Activated CD4-positive, alpha-beta memory T cell treated with anti-CD3 and anti-CD28 coated beads for 36 hours (primary cell): ENCODE data around the gene CNTN5. TPM values are rescaled to one million over a fixed set of nuclear protein-coding genes. Genes with fewer than 3 reads are reported as not detected.

Source experiments
- CTCF ChIA-PET: fragments of 350-600 bp; sonication (Branson Sonifier 250); formaldehyde crosslinking; loops from one replicate; lab custom pipeline; 2021; ENCODE audit warnings: antibody characterized with exemption, inconsistent platforms; lab: Charles Lee
- POLR2A ChIA-PET: fragments of 350-600 bp; sonication (Branson Sonifier 250); formaldehyde crosslinking; loops from one replicate; lab custom pipeline; 2021; ENCODE audit warnings: antibody characterized with exemption; lab: Charles Lee
- DNase-seq: peaks from one replicate; pipeline ENCODE4 v3.0.0-alpha.2; 2020
- H3K27ac Mint-ChIP-seq: one replicate; pipeline ENCODE4 v1.8.0; 2021; ENCODE audit warnings: mixed read lengths
- H3K27me3 Mint-ChIP-seq: one replicate; pipeline ENCODE4 v1.8.0; 2021; ENCODE audit warnings: mixed read lengths
- H3K36me3 Mint-ChIP-seq: one replicate; pipeline ENCODE4 v1.8.0; 2021; ENCODE audit warnings: mixed read lengths
- H3K4me1 Mint-ChIP-seq: one replicate; pipeline ENCODE4 v1.8.0; 2021; ENCODE audit warnings: low read depth, mixed read lengths
- H3K4me3 Mint-ChIP-seq: one replicate; pipeline ENCODE4 v1.8.0; 2021; ENCODE audit warnings: mild to moderate bottlenecking, mixed read lengths
- H3K9me3 Mint-ChIP-seq: one replicate; pipeline ENCODE4 v1.8.0; 2021; ENCODE audit warnings: mixed read lengths
- intact Hi-C: fragments of 100-400 bp; cut with micrococcal nuclease; formaldehyde crosslinking; loops from one replicate; pipeline ENCODE4 v1.15.1; 2023
- total RNA-seq, 2 experiments: library from RNA; stranded (reverse); gene quantifications; one replicate each; pipeline ENCODE4 v1.2.3, GENCODE V29; 2021

The CNTN5 gene
- total RNA-seq, 2 experiments from 2014 or later: not detected

DNA sequence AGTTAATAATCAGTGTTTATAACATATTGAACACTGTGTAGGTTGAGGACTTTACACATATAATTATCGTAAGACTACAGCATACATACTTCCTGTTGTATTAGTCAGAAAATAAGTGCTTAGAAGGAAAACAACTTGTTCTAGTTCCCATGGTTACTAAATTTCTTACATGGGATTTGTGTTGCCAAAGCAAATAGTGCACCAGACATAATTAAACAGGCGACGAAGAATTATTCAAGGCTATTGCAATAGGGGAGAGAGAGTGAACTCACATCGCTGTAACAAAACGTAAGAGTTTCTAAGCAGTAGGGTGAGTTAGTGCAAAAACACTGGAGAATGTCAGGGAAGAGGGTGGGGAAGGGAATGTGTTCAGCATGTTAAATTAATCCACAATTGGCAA, 347.8 kb downstream of the CNTN5 start:
- intact Hi-C loops: no loop called here

DNA sequence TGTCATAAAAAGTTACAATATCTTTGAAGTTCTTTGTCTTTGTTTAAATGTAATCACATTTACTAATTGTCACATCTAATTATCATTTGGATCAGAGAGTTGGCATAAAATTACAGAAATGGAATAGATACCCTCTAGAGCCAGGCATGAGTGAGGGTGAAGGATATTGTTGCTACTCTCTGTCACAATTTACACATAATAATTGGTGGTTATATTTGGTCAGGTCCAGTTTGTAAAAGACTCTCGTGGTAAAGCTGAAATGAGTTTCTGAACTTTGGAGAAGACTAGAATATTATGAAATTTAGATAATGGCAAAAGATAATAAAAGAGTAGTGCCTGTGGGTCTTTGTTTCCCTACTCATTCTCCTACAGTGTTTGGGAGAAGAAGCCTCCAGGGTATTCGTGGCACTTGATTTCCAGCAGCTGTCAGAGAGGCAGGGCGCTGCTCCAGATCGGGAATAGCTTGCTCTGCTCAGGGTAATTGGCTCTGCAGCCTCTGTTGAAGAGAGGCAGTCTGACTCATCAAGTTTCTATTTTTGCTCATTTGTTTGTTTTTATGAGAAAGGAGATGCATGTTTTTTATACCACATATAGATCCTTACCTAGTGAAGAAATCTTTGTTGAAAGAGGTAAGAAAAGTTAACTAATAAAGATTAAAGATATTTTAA, 349.9 kb downstream of the CNTN5 start:
- intact Hi-C loops: no loop called here
- Mint-ChIP-seq H3K4me3 (no peak overlapping the region), H3K4me1 (no peaks in the 10 kb centered on the region), H3K27me3 (no peaks in the 10 kb centered on the region), H3K9me3 (peaks cover 7% of the 10 kb centered on the region), H3K36me3 (no peaks in the 10 kb centered on the region), H3K27ac (no peak overlapping the region)
- DNase-seq: no peak
- ChIA-PET CTCF (no interaction called here), POLR2A (no interaction called here)

More for the DNA sequence above, 347.8 kb downstream of the CNTN5 start:
- no peaks in the 10 kb centered on the region for H3K27me3 Mint-ChIP-seq
- no peaks in the 10 kb centered on the region for H3K36me3 Mint-ChIP-seq
- no peak overlapping the region for H3K27ac Mint-ChIP-seq
- peaks cover 6% of the 10 kb centered on the region for H3K9me3 Mint-ChIP-seq
- H3K4me1 Mint-ChIP-seq: no peaks in the 10 kb centered on the region
- ChIA-PET CTCF (no interaction called here), POLR2A (no interaction called here)
- no peak overlapping the region for H3K4me3 Mint-ChIP-seq
- no peak for DNase-seq

DNA sequence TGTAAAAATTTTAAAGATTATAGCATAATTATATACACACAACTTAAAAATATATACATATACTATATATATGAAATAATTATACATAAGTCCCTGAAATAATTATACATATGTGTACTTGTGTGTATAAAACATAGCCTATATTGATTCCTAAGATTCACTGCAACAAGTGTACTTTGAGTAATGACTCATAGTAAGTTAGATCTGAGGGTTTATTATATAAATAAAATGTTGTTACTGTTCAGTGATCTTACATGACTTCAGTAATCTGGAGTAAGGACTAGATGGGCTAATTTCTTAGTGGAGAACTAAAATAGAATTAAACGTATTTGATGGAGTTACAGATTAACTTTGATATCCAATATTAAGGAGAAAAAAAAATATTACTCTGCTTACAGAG, 350.5 kb downstream of the CNTN5 start:
- intact Hi-C loops: no loop called here
- CTCF ChIA-PET: no interaction called here

DNA sequence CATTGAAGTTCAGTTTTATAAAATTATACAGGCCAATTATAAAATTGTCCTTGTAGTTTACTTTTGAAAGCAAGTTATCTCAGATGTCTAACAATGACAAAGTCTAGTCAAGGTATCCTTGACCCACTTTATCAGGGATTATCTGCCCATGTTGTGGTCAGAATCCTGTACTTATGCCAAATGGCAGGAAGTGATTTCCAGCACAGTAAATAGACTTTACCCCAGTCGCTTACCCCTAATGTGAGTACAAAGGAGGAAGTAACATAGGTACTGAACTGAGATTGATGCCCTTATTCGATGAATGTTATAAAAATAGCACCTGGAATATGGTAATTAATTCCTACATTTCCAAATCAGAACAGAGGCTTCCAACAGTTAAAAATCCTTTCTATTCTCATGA, 355.7 kb downstream of the CNTN5 start:
- Mint-ChIP-seq H3K4me1 (no peaks in the 10 kb centered on the region), H3K27me3 (no peaks in the 10 kb centered on the region), H3K36me3 (no peaks in the 10 kb centered on the region), H3K27ac (no peak overlapping the region), H3K4me3 (no peak overlapping the region), H3K9me3 (peaks cover 7% of the 10 kb centered on the region)
- intact Hi-C loops: no loop called here
- DNase-seq: no peak
- POLR2A ChIA-PET: no interaction called here
- CTCF ChIA-PET: no interaction called here

More for the DNA sequence above, 350.5 kb downstream of the CNTN5 start:
- DNase-seq: no peak
- Mint-ChIP-seq H3K4me3 (no peak overlapping the region), H3K36me3 (no peaks in the 10 kb centered on the region), H3K27me3 (no peaks in the 10 kb centered on the region), H3K9me3 (peaks cover 7% of the 10 kb centered on the region), H3K27ac (no peak overlapping the region), H3K4me1 (no peaks in the 10 kb centered on the region)
- POLR2A ChIA-PET: no interaction called here

DNA sequence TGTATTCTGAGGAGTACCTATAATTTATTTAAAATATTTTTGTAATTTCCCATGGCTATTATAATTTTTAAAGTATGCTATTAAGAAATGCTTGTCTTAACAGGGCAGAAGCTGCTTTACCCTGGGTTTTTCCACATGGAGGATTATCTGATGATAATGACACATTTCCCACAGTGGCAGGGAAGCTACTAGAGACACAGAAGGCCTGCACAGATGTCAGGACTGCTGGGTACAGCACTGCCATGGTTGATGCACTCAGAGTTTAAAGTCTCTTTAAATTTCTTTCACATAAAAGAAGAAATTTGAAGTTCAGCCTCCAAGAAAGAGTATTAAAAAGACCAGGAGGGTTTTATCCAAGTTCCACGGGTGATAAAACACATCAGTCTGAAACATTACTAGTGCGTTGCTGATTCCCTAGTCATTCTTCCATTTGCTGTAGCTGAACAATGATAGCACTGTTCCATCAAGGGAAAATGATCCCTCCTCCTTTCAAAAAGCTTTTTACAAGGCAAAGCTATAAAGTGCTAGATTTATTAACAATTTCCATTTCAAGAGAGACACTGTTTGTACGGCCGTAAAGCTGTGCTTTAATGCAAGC, 363.0 kb downstream of the CNTN5 start:
- POLR2A ChIA-PET: no interaction called here
- intact Hi-C loops: no loop called here
- Mint-ChIP-seq H3K4me3 (no peak overlapping the region), H3K9me3 (peaks cover 15% of the 10 kb centered on the region), H3K27me3 (no peaks in the 10 kb centered on the region), H3K36me3 (no peaks in the 10 kb centered on the region), H3K27ac (no peak overlapping the region), H3K4me1 (no peaks in the 10 kb centered on the region)
- no peak for DNase-seq
- CTCF ChIA-PET: no interaction called here

DNA sequence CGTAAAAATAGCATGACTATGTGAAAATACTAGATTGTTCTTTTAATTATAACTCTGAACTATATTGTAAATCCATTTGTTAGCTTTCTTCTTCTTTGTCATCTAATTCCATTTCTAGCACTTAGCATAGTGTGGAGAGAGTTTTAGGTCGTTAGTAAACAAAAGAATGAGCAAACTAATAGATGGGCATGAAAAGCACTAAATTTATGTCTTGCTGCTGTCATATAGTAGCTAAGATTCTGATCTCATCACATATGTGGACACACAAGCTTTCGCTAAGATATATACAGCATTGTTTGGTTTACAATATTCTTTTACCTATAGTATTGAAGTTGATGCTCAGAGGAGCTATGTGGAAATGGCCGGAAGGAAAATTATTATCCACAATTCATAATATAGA, 370.5 kb downstream of the CNTN5 start:
- POLR2A ChIA-PET: no interaction called here
- Mint-ChIP-seq H3K4me1 (no peaks in the 10 kb centered on the region), H3K27me3 (no peaks in the 10 kb centered on the region), H3K9me3 (peaks cover 6% of the 10 kb centered on the region), H3K4me3 (no peak overlapping the region), H3K27ac (no peak overlapping the region), H3K36me3 (no peaks in the 10 kb centered on the region)
- CTCF ChIA-PET: no interaction called here
- no peak for DNase-seq
- intact Hi-C loops: no loop called here

DNA sequence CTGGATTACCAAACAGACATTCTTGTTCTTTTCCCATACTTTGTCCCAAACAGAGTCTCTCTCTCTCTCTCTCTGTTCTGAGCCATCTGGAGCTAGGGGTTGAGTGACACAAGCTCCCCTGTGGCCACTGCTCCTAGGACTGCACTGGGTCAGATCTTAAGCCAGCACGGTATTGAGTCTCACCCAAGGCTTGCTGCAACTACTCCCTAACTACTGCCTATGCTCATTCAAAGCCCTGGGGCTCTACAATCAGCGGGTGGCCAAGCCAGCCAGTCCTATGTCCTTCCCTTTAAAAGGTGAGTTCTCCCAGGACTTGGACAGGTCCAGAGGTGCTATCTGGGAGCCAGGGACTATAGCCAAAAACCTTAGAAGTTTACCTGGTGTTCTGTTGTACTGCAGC, 385.6 kb downstream of the CNTN5 start:
- no peaks in the 10 kb centered on the region for H3K4me1 Mint-ChIP-seq
- H3K36me3 Mint-ChIP-seq: no peaks in the 10 kb centered on the region
- no peaks in the 10 kb centered on the region for H3K27me3 Mint-ChIP-seq
- peaks cover 18% of the 10 kb centered on the region for H3K9me3 Mint-ChIP-seq
- no peak overlapping the region for H3K27ac Mint-ChIP-seq
- POLR2A ChIA-PET: no interaction called here
- intact Hi-C loops: no loop called here
- no peak for DNase-seq
- no peak overlapping the region for H3K4me3 Mint-ChIP-seq
- CTCF ChIA-PET: no interaction called here

DNA sequence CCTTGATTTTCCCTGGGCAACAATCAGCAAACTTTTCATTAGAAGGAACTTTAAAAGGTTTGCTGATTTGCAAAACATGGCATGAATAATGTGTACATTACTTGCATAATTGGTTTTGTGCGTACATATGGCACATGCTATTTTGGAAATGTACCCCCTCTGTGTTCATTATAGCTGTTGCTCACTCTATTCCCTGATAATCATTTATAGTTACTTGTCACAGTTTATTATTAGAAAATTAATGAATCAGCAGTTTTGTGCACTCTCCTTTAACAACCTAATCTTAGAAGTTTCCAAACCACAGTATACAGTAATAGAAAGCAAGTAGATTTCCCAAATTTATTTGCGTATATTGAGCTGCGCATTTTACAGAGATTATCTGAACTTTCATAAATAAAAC, 389.9 kb downstream of the CNTN5 start:
- Mint-ChIP-seq H3K27me3 (no peaks in the 10 kb centered on the region), H3K9me3 (peaks cover 13% of the 10 kb centered on the region), H3K4me3 (no peak overlapping the region), H3K36me3 (no peaks in the 10 kb centered on the region), H3K4me1 (no peaks in the 10 kb centered on the region), H3K27ac (no peak overlapping the region)
- ChIA-PET CTCF (no interaction called here), POLR2A (no interaction called here)
- DNase-seq: no peak
- intact Hi-C loops: no loop called here

DNA sequence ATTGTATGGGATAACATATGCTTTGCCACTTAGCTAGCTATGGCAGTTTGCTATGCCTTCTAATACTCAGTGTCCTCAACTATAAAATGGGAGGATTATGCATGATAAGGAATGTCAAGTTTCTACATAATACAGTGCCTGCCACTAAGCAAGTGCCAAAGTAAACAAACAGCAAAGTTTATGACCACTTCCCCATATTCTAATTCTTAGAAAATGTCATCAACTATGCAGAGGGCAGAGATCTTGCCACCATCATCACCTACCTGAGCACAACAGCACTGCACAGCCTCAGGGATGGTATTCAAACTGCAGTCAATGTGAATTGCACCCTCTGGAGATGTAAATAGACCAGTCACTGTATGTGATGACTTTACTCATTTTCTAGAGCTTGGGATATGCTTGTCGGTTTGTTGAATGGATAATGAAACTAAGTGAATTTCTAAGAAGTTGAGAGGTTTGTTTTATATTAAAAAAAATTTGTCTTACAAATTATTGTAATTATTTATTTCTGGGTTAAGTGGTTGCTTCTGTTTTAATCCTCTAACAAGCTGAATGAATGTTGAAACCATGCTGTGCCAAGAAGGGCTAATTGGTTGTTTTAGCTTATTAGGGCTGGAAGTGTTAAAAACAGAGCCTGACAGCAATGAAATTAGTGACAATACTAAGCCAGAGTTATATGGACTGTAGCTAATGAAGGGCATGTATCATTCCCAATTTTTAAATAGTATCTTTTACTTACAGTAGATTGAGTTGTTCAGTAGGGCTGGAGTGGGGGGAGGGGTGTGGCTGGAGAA, 398.4 kb downstream of the CNTN5 start:
- ChIA-PET POLR2A (no interaction called here), CTCF (no interaction called here)
- intact Hi-C loops: no loop called here
- Mint-ChIP-seq H3K4me3 (no peak overlapping the region), H3K4me1 (no peaks in the 10 kb centered on the region), H3K36me3 (no peaks in the 10 kb centered on the region), H3K9me3 (peaks cover 11% of the 10 kb centered on the region), H3K27me3 (no peaks in the 10 kb centered on the region), H3K27ac (no peak overlapping the region)
- DNase-seq: no peak

DNA sequence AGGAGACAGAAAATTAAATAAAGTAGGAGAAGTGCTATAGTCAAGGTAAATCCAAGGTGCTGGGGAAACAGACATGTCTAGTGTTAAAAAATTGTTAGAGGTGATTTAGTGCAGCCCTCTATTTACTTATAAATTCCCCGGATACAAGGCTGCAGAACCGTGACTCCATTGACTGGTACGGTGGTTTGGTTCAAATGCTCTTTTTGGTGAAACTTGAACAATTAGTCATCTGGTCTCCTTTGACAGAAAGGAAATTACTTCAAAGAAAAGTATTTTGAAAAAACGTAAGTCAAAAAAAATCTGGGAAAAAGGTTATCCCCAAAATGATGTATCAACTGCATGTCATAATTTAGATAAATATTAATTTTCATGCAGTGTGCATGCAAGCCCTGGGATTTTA, 399.2 kb downstream of the CNTN5 start:
- Mint-ChIP-seq H3K4me1 (no peaks in the 10 kb centered on the region), H3K36me3 (no peaks in the 10 kb centered on the region), H3K9me3 (peaks cover 9% of the 10 kb centered on the region), H3K27me3 (no peaks in the 10 kb centered on the region), H3K4me3 (no peak overlapping the region), H3K27ac (no peak overlapping the region)
- ChIA-PET POLR2A (no interaction called here), CTCF (no interaction called here)
- no peak for DNase-seq
- intact Hi-C loops: no loop called here

DNA sequence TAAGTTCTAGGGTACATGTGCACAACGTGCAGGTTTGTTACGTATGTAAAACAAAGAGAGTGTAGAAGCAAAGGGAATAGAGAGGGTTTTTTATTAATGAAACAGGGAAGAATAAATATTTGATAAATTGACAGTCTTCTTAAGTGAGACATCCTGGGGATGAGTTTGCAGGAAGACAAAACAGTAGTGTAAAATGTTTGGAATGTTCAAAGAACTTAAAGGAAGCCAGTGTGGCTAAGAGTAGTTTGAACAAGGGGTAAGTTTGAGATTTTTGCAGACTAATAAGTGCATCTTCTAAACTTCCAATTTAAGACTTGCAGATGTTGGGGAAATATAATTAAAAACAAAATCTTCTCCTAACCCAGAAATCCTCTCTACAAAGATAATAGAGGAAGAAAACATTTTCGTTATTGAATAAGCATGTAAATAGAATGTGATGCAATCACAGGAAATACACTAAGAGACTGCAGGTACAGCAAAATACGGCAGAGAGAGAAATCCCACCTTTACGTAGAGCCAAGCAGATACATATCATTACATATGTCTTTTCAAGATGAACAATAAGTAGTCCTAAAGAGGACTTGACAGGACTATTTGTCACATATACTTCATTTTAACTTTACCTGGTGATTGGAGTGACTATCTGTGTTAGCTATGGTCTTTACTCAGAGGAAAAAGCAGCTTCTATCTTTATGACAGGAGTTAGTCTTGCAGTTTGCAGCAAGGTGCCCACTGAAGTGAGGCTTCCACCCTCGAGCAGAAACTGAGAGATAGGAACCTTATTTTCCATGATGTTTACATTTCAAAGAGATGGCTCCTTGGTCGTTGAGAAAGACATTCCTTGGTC, 402.1 kb downstream of the CNTN5 start:
- DNase-seq: no peak
- H3K27ac Mint-ChIP-seq: no peak overlapping the region
- no peaks in the 10 kb centered on the region for H3K36me3 Mint-ChIP-seq
- ChIA-PET CTCF (no interaction called here), POLR2A (no interaction called here)
- H3K9me3 Mint-ChIP-seq: peaks cover 5% of the 10 kb centered on the region
- no peaks in the 10 kb centered on the region for H3K4me1 Mint-ChIP-seq
- no peak overlapping the region for H3K4me3 Mint-ChIP-seq
- no peaks in the 10 kb centered on the region for H3K27me3 Mint-ChIP-seq
- intact Hi-C loops: no loop called here

DNA sequence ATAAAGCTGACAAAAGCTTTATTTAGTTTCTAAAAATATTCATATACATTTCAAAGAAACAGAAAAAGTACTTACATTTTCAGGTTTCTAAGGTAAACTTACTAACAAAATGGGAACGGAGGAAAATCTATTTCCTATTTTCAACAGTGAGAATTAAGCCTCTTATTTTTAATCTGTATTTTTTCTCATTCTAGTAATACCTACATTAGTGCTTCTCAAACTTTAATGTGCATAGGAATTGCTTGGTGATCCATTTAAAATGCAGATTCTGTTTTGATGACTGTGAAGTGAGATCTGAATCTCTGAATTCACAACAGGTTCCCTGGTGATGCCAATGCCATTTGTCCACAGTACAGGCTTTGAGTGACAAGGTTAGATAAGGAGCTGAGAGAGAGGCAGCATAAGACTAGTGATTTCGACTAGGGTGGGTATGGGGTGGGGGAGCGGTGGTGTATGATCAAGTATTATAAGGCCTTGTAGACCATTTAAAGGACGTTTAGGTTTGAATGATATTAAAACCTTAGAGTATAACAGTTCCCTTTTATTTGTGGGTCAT, 402.8 kb downstream of the CNTN5 start:
- POLR2A ChIA-PET: no interaction called here

More for the DNA sequence above, 402.8 kb downstream of the CNTN5 start:
- no peaks in the 10 kb centered on the region for H3K36me3 Mint-ChIP-seq
- H3K27ac Mint-ChIP-seq: no peak overlapping the region
- CTCF ChIA-PET: no interaction called here
- no peaks in the 10 kb centered on the region for H3K4me1 Mint-ChIP-seq
- no peak for DNase-seq
- peaks cover 5% of the 10 kb centered on the region for H3K9me3 Mint-ChIP-seq
- H3K4me3 Mint-ChIP-seq: no peak overlapping the region
- H3K27me3 Mint-ChIP-seq: no peaks in the 10 kb centered on the region
- intact Hi-C loops: no loop called here
